Testis (tissue), 2 donors: ENCODE data around the gene GAGE10.

Experiments used
- CTCF ChIP-seq, 3 experiments: fragments of 450-650 bp in 2 of 3; fragments of 200-600 bp in 1 of 3; sonication (generic) in 1 of 3; IDR thresholded peaks; one replicate each; pipeline ENCODE4 v1.5.1; 2016 to 2019; ENCODE audit warnings: antibody characterized with exemption in 3 of 3, mild to moderate bottlenecking in 2 of 3, moderate library complexity in 1 of 3
- POLR2A ChIP-seq: fragments of 450-650 bp; IDR thresholded peaks from one replicate; pipeline ENCODE4 v1.6.1; 2017; ENCODE audit warnings: antibody characterized with exemption, mild to moderate bottlenecking, moderate library complexity

GRCh38 chrX:49257074-49257790, 46.2 kb upstream of the GAGE10 start:
- no peak for TF ChIP-seq POLR2A
- no peak for TF ChIP-seq CTCF (IDR thresholded peaks at IDR 0.05)
